ENCODE measurements around the gene KCNA1.

GRCh38 chr12:4918950-4919660 lies 9.4 kb downstream of the KCNA1 start:
- TF ChIP-seq CTCF (IDR thresholded peaks at IDR 0.05) (no peak), POLR2A (IDR thresholded peaks at IDR 0.05) (no peak)
